ENCODE measurements around the gene CCDC74B.
"Not testable (repeated sequence)": the region's sequence is repeated elsewhere in the genome, so short reads cannot be mapped to it uniquely, and the experiment has no call there.

The CCDC74B gene

DNA sequence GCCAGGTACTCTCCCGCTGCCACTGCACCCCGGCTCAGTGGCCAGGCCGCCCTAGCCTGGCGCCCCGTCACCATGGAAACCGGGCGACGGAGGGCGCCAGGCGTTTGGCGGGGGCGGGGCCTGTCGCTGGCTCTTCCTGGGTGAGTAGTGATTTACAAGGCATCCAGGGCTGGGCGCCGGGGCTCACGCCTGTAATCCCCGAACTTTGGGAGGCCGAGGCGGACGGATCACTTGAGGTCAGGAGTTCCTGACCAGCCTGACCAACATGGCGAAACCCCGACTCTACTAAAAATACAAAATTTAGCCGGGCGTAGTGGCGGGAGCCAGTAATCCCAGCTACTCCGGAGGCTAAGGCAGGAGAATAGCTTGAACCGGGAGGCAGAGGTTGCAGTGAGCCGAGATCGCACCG lies at the start of gene CCDC74B:
TSS of gene CCDC74B (minus strand) at position 107 of the 409 bp plus-strand sequence. CDS start 116 bp downstream, outside the sequence.
- DNase-seq (ENCODE audit: low spot score), result peak; percentile 23

GRCh38 chr2:130193824-130194223 lies 48.9 kb upstream of the CCDC74B start:
- DNase-seq (ENCODE audit: low spot score), result not testable (repeated sequence)

- DNase-seq (ENCODE audit: low spot score), result not testable (repeated sequence)
Measured at GRCh38 chr2:130192451-130192850, 47.5 kb upstream of the CCDC74B start.

- not testable (repeated sequence) for DNase-seq (ENCODE audit: low spot score)
Measured at GRCh38 chr2:130191319-130191718, 46.4 kb upstream of the CCDC74B start.

DNA sequence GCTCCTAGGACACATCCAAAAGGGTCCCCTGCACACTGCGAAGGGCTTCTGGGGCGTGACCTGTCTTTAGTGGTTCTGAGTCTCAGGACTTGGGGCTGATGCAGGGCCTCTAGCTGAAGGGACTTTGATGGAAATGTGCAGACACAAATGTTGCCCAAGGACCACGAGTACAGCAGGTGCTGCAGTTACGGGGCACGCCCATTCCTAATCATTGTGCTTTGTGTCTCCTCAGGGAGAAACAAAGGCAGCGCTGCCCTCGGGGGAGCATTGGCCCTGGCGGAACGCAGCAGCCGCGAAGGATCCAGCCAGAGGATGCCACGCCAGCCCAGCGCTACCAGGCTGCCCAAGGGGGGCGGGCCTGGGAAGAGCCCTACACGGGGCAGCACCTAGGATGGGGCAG lies 45.3 kb upstream of the CCDC74B start:
- no peak for DNase-seq (ENCODE audit: low spot score)

- DNase-seq (ENCODE audit: low spot score), result not testable (repeated sequence)
Measured at GRCh38 chr2:130188958-130189357, 44.0 kb upstream of the CCDC74B start.

GRCh38 chr2:130187859-130188792 lies 43.2 kb upstream of the CCDC74B start:
- not testable (repeated sequence) for DNase-seq (ENCODE audit: low spot score)

DNA sequence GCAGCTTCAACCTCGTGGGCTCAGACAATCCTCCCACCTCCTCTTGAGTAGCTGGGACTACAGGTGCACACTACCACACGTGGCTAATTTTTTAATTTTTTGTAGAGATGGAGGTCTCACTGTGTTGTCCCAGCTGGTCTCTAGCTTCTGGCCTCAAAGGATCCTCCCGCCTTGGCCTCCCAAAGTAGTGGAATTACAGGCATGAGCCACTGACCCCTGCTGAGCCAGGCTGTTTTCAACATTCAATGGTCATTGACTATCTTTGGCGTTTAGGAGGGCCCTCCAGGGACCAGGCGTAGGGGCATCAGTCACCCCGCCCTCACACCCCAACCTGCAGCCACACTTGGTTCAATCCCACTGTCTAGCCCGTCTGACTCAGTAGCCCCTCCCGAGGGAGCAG lies 42.4 kb upstream of the CCDC74B start:
- DNase-seq (ENCODE audit: low spot score), result no peak

DNA sequence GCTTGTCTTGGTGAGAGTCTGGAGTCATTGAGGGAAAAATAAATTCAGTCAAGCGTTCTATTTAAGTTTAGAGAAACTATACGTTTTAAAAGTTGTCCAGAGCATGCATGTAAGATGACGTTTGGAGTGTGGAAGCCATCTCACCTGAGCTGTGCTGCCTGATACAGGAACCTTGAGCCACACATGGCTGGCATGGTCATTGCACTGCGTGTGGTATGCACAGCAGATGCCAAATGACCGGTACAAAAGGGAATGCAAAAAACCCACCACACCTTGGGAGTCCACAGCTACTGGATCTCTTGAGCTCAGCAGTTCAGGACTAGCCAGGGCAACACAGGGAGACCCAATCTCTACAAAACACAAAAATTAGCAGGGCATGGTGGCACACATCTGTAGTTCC lies 41.5 kb upstream of the CCDC74B start:
- DNase-seq (ENCODE audit: low spot score), result no peak

DNA sequence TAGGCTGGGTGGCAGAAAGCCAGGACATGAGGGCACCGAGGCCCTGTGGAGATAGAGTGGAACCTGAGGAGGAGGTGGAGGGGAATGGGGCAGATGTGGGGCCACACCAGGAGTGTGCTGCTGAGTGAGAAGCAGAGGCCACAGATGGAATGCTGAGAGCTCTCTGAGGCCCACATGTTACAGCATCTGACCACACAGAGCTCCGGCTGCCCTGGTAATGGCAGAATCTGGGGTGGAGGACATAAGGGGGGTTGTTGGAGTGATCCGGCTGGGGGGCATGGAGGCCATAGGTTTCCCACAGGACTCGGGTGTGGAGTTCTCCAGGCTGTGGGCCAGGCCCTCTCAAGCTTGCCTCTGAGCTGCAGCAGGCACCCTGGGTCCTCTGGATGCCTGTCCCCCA lies 41.0 kb upstream of the CCDC74B start:
- DNase-seq (ENCODE audit: low spot score), result no peak

GRCh38 chr2:130185436-130185835 lies 40.5 kb upstream of the CCDC74B start:
- no peak for DNase-seq (ENCODE audit: low spot score)

GRCh38 chr2:130183512-130184373 lies 38.8 kb upstream of the CCDC74B start:
- DNase-seq (ENCODE audit: low spot score), result peak; percentile 30

- not testable (repeated sequence) for DNase-seq (ENCODE audit: low spot score)
Measured at GRCh38 chr2:130182826-130183511, 38.1 kb upstream of the CCDC74B start.

GRCh38 chr2:130181880-130182682 lies 37.2 kb upstream of the CCDC74B start, which contains the start of gene MZT2B:
Gene MZT2B (plus strand): TSS chr2:130182262. CDS start chr2:130182283, 21 bp downstream.
- DNase-seq (ENCODE audit: low spot score), result peak; percentile 87

DNA sequence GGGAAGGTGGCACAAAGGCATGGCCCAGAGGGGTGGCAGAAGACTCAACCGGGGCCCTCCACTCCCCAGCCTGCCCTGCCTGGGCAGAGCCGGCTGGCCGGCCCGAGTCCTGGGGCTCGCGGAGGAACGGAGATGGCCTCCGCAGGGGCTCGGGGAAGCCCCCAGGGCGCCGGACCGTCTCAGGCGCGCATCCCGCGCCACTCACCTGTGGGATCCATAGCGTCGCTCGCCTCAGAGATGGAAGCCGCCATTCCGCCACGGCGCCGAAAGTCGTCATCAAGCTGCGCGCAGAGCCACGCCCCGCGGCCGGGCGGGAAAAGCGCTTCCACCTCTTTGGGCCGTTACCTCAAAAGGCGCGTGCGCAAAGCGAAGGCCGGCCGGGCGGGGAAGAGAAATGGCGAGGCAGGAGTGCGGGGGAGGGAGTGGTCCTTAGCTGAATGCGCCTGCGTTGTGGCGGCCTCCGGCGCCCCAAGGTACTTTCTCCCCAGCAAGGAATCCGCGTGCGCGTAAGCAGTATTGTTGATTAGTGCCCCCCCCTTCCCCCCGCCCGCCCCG lies 36.5 kb upstream of the CCDC74B start, which contains the start of gene SMPD4:
TSS of gene SMPD4 (minus strand) at position 278 of the 555 bp plus-strand sequence. CDS start 5,010 bp downstream, outside the sequence.
- peak; percentile 95 for DNase-seq (ENCODE audit: low spot score)

GRCh38 chr2:130180404-130181324 lies 35.8 kb upstream of the CCDC74B start:
- DNase-seq (ENCODE audit: low spot score), result peak; percentile 18

DNA sequence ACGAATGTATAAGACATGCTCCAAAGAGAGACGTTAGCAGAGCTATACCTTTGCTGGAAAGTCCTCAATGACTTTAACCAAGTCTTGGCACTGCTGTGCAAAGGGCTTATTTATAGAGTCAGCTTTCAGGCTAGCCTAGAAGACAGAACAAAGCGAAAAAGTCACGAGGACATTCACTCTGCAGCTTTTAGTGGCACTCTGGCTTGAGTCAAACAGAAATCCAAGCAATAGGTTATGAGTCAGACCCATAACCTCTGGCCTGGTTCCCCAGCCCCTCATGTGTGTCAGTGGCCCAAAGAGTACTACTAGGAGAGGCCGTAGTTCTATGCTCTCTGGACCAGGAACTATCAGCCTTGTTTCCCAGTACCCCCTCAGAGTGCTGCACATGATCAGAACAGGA lies 30.0 kb upstream of the CCDC74B start:
- DNase-seq (ENCODE audit: low spot score), result not testable (repeated sequence)

DNA sequence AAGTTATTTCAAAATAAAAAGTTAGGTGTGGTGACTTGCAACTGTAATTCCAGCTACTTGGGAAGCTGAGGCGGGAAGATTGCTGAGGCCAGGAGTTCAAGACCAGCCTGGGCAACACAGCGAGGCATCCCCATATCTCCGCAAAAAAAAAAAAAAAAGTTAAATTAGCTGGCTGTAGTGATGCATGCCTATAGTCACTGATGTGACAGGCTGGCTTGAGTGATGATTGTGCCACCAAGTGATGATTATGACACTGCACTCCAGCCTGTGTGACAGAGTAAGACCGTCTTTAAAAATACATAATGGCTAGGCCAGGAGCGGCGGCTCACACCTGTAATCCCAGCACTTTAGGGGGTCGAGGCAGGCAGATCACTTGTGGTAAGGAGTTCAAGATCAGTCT lies 25.0 kb upstream of the CCDC74B start:
- no peak for DNase-seq (ENCODE audit: low spot score)

DNA sequence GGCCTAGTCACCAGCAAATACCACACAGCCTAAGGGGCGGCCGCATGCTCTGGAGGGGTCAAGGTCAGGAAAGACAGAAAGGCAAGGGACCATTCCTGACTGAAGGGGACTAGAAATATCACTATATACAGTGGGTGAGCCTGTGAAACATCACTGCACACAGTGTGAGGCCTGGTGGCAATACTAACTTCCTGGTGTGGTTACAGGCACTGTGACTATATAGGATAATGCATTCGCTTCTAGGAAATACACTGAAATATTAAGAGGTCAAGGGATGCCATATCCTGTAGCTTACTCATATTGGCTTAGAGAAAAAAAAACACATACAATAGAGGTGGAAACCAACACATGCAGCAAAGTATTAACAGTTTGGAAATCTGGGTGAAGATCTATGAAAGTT lies 24.3 kb upstream of the CCDC74B start:
- DNase-seq (ENCODE audit: low spot score), result not testable (repeated sequence)
